ENCODE measurements around the gene PWWP2A. TPM values are rescaled to one million over a fixed set of nuclear protein-coding genes. Genes with fewer than 3 reads are reported as not detected.
A peak's percentile ranks its signal among the peaks of the same experiment; 100 is the strongest.
"Not testable (repeated sequence)": the region's sequence is repeated elsewhere in the genome, so short reads cannot be mapped to it uniquely, and the experiment has no call there.

PWWP2A gene
- total and polyA plus RNA-seq, 11 donors, result 3.5 to 13.7 (median 10.1) TPM

DNA sequence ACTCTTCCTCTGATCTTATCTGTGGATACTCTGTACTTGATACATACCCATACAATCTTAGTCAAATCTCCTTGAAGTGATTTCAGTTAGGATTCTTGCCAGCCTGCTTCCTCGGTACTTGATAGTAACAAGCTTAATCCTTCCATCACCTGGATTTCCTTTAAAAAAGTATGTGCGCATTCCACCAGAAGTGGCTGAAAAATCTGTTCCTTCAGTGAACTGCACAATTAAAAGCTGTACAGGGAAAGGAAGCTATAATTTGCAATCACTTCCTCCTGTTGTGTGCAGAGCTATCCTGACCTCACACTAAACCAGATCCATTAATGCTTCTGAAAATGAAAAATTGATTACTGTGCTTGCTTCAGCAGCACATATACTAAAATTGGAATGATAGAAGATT, 47.3 kb downstream of the PWWP2A start:
- peak overlapping the region in 6 of 12 donors; percentile 15 to 49 (median 33) for H3K27ac ChIP-seq
- 35 to 48% (median 46%) methylated on average over 2 of the region's 2 CpGs for WGBS, 4 donors
- intact Hi-C loops (cut with DNase I), result no loop called here
- no peak for DNase-seq
- H3K4me1 ChIP-seq, result peaks cover 0 to 18% (median 12%) of the 10 kb centered on the region in 12 donors
- peak overlapping the region in 3 of 12 donors; percentile 16 to 24 (median 24) for H3K4me3 ChIP-seq
- ATAC-seq, result peak in 1 of 4 donors; percentile 15
- no peaks in the 10 kb centered on the region for H3K9me3 ChIP-seq
- TF ChIP-seq POLR2A (IDR thresholded peaks at IDR 0.05), result no peak
- TF ChIP-seq, protein P1, sequence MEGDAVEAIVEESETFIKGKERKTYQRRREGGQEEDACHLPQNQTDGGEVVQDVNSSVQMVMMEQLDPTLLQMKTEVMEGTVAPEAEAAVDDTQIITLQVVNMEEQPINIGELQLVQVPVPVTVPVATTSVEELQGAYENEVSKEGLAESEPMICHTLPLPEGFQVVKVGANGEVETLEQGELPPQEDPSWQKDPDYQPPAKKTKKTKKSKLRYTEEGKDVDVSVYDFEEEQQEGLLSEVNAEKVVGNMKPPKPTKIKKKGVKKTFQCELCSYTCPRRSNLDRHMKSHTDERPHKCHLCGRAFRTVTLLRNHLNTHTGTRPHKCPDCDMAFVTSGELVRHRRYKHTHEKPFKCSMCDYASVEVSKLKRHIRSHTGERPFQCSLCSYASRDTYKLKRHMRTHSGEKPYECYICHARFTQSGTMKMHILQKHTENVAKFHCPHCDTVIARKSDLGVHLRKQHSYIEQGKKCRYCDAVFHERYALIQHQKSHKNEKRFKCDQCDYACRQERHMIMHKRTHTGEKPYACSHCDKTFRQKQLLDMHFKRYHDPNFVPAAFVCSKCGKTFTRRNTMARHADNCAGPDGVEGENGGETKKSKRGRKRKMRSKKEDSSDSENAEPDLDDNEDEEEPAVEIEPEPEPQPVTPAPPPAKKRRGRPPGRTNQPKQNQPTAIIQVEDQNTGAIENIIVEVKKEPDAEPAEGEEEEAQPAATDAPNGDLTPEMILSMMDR (IDR thresholded peaks at IDR 0.05), result no peak
- H3K27me3 ChIP-seq, result no peaks in the 10 kb centered on the region
- H3K36me3 ChIP-seq, result peaks cover 0 to 31% (median 7%) of the 10 kb centered on the region in 9 donors

DNA sequence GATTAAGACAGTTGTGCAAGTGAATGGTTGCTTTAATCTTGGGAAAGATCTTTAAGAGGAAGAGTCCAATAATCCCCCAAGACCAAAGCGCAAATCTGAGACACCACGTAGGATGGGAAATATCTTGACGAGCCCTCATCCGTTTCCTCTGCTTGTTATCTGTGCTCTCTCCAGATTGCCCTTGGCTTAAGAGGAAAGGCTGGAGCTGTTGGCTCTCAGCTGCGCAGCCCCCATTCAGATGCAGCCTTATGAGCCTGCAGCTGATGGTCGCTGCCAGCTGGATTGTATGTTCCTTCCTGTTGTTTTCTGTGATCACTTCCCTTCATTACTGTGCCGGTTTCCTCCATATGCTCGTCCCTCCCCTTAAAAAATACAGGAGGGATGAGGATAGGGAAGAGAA, 47.7 kb downstream of the PWWP2A start:
- TF ChIP-seq POLR2A (IDR thresholded peaks at IDR 0.05), result no peak
- TF ChIP-seq, protein P1 (IDR thresholded peaks at IDR 0.05), result no peak
- peak overlapping the region in 6 of 12 donors; percentile 15 to 49 (median 33) for H3K27ac ChIP-seq
- intact Hi-C loops (cut with DNase I), result no loop called here
- H3K9me3 ChIP-seq, result no peaks in the 10 kb centered on the region
- 19 to 26% (median 20%) methylated on average over 8 of the region's 8 CpGs for WGBS, 4 donors
- peak overlapping the region in 3 of 12 donors; percentile 16 to 24 (median 24) for H3K4me3 ChIP-seq
- ATAC-seq (peak; percentile 27 to 76 (median 65)), DNase-seq (peak in 2 of 5 donors; percentile 25 to 51)
- H3K4me1 ChIP-seq, result peaks cover 0 to 18% (median 12%) of the 10 kb centered on the region in 12 donors
- peaks cover 0 to 30% (median 7%) of the 10 kb centered on the region in 9 donors for H3K36me3 ChIP-seq
- no peaks in the 10 kb centered on the region for H3K27me3 ChIP-seq

DNA sequence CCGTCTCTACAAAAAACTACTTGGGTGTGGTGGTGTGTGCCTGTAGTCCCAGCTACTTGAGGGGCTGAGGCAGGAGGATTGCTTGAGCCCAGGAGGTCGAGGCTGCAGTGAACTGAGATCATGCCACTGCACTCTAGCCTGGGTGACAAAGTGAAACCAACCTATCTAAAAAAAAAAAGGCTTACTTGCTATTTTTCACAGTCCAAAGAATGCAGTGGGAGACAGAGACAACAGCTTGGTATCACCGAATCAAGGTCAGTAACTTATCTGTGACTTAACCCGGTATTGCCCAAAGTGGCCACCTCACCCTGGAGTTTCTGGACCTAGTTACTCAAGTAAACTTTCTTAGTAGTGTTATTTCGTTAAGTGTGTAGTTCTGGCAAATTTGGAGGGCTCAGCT, 50.1 kb downstream of the PWWP2A start:
- H3K27me3 ChIP-seq; H3K9me3 ChIP-seq; H3K4me3 ChIP-seq; intact Hi-C loops (cut with DNase I); DNase-seq; ATAC-seq; H3K27ac ChIP-seq: not testable (repeated sequence)
- 92 to 96% (median 94%) methylated on average over 5 of the region's 5 CpGs for WGBS, 4 donors
- peaks cover 0 to 25% (median 12%) of the 10 kb centered on the region in 12 donors for H3K4me1 ChIP-seq
- H3K36me3 ChIP-seq, result peaks cover 0 to 43% (median 27%) of the 10 kb centered on the region in 9 donors

DNA sequence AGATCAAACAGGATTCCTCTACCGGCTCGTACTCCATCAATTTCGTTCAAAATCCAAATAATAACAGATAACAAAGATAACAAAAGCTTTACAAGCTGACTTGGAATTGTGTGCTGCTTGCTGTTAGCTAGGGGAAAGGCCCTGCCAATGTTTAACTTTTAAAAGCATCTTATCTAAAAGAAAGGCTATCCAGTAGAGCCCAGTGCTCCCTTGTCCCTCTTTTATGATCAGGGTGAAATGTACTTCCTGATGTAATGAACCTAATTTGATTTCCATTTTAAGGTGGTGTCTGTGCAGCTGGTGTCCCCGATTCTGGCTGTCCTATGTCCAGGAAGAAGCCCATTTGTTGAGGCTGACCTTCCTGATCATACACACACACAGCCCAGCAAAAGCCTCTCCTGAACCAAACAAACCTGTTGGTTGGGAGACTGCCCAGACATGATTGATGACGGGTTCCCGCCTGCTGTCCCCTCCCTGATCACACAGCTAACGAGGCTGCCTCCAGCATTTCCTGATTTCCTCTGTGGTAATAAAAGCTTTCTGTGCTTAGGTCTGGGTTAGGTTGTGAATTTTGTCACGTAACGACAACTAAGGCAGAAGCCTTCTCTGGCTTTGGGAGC, 54.1 kb downstream of the PWWP2A start:
- Histone ChIP-seq H3K4me1 (peaks cover 0 to 13% (median 0%) of the 10 kb centered on the region in 12 donors), H3K27ac (peak overlapping the region in 1 of 12 donors; percentile 16), H3K9me3 (no peaks in the 10 kb centered on the region), H3K27me3 (no peaks in the 10 kb centered on the region), H3K4me3 (no peak overlapping the region), H3K36me3 (peaks cover 0 to 65% (median 54%) of the 10 kb centered on the region in 9 donors)
- ATAC-seq (no peak), DNase-seq (no peak)
- intact Hi-C loops (cut with DNase I), result no loop called here
- 83 to 85% (median 83%) methylated on average over 9 of the region's 9 CpGs for WGBS, 4 donors
- TF ChIP-seq, protein P1 (IDR thresholded peaks at IDR 0.05), result no peak
- TF ChIP-seq POLR2A (IDR thresholded peaks at IDR 0.05), result no peak

Measured in heart left ventricle (tissue), 16 donors.